ENCODE data around the gene ARID5B. TPM values are rescaled to one million over a fixed set of nuclear protein-coding genes. Genes with fewer than 3 reads are reported as not detected.

Gene ARID5B
- total and polyA plus RNA-seq, 2 donors (not counting 3 experiments of a cell fraction or from before 2014, with no cell fraction given) = 5.6 to 8.9 TPM

GRCh38 chr10:61951144-61951483 lies 49.6 kb downstream of the ARID5B start:
- intact Hi-C loops (cut with micrococcal nuclease) (no loop called here), dilution Hi-C loops (cut with MboI; ENCODE audit: extremely low pct_ligation_motif_present, low sequenced_read_pairs) (no loop called here)
- Histone ChIP-seq H3K36me3 (ENCODE audit: control insufficient read depth in 2 of 2, extremely low read depth in 1 of 2, insufficient read depth in 2 of 2, low read length in 2 of 2) (no peaks in the 10 kb centered on the region), H3K27me3 (ENCODE audit: control insufficient read depth in 2 of 2, insufficient read depth in 2 of 2, low read length in 2 of 2) (no peaks in the 10 kb centered on the region), H3K4me2 (ENCODE audit: insufficient read depth, low read length) (no peak overlapping the region), H4K20me1 (replicated peaks; ENCODE audit: control insufficient read depth, extremely low read depth, insufficient read depth, low read length) (no peaks in the 10 kb centered on the region), H3K9me3 (replicated peaks; ENCODE audit: control insufficient read depth, insufficient read depth, low read length) (no peaks in the 10 kb centered on the region), H3K27ac (ENCODE audit: insufficient read depth, low read depth, low read length) (no peak overlapping the region), H3K9me1 (replicated peaks; ENCODE audit: control insufficient read depth, extremely low read depth, insufficient read depth, low read length) (no peaks in the 10 kb centered on the region), H3K9ac (replicated peaks; ENCODE audit: extremely low read depth, insufficient read depth, low read length) (no peak overlapping the region), H3K79me2 (ENCODE audit: control insufficient read depth, insufficient read depth, low read length) (no peaks in the 10 kb centered on the region), H3K4me3 (replicated peaks in 1 of 3; ENCODE audit: insufficient read depth in 1 of 3, low read depth in 1 of 3, low read length in 3 of 3) (no peak overlapping the region), H3K4me1 (ENCODE audit: control insufficient read depth, extremely low read depth, insufficient read depth, low read length) (peaks cover 3% of the 10 kb centered on the region), H2AFZ (ENCODE audit: low read depth, low read length) (no peak overlapping the region)
- TF ChIP-seq GATA2 (IDR thresholded peaks at IDR 0.05; ENCODE audit: insufficient read depth, insufficient read length, low read depth, low read length) (no peak), MAX (IDR thresholded peaks at IDR 0.05; ENCODE audit: insufficient read depth, insufficient read length) (no peak), JUN (IDR thresholded peaks at IDR 0.05; ENCODE audit: borderline replicate concordance, insufficient read depth, insufficient read length, low read depth) (no peak), POLR2AphosphoS5 (IDR thresholded peaks at IDR 0.05; ENCODE audit: insufficient read depth, low read depth, low read length) (no peak), FOS (IDR thresholded peaks at IDR 0.05; ENCODE audit: borderline replicate concordance, insufficient read depth, low read length) (no peak), MYC (IDR thresholded peaks at IDR 0.05; ENCODE audit: low read depth, low read length) (no peak), CTCF (IDR thresholded peaks at IDR 0.05; ENCODE audit: extremely low read depth in 1 of 2, insufficient read depth in 1 of 2, low read depth in 1 of 2, low read length in 2 of 2) (no peak), POLR2A (IDR thresholded peaks at IDR 0.05; ENCODE audit: low read depth, low read length) (no peak), EZH2 (IDR thresholded peaks at IDR 0.05; ENCODE audit: borderline replicate concordance, low read depth, low read length, severe bottlenecking) (no peak)
- ChIA-PET POLR2A (no interaction called here), CTCF (interaction anchor here (1.4 kb wide), 1 partner anchor 54 kb away, joined by 3 read pairs; no protein-coding TSS in a partner anchor)
- DNase-seq (ENCODE audit: low read depth, low spot score) (no peak), FAIRE-seq (no peak)
- BruUV-seq (replicated peaks) = no TSS peak

Data from endothelial cell of umbilical vein (primary cell).